NCI-H1092 treated with DMSO at 0.1 percent for 48 hours (cell line): ENCODE data around the gene PDIA2.
"Not testable (repeated sequence)": the region's sequence is repeated elsewhere in the genome, so short reads cannot be mapped to it uniquely, and the experiment has no call there.

ENCODE experiments used
- DNase-seq: peaks from one replicate; lab custom pipeline; 2025; lab: John Stamatoyannopoulos, UW

The PDIA2 gene

DNA sequence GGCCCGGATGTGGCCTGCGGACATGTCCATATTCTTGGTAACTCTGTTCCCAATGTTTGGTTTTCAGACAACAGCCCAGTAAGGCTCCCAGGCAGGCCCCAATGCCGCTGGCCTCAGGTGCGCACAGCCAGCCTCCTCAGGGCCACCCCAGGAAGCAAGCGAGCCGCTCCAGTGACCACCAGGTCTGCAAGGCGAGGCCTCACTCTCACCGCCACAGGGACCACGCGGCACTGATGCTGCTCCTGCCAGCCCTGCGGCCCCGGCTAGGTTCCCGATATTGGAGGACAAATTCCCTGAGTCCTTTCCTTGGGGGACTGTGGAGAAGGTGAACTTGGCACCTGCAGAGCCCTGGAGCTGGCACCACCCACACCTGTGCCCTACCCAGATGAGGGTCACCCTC lies 19.0 kb downstream of the PDIA2 start:
- DNase-seq: no peak

DNA sequence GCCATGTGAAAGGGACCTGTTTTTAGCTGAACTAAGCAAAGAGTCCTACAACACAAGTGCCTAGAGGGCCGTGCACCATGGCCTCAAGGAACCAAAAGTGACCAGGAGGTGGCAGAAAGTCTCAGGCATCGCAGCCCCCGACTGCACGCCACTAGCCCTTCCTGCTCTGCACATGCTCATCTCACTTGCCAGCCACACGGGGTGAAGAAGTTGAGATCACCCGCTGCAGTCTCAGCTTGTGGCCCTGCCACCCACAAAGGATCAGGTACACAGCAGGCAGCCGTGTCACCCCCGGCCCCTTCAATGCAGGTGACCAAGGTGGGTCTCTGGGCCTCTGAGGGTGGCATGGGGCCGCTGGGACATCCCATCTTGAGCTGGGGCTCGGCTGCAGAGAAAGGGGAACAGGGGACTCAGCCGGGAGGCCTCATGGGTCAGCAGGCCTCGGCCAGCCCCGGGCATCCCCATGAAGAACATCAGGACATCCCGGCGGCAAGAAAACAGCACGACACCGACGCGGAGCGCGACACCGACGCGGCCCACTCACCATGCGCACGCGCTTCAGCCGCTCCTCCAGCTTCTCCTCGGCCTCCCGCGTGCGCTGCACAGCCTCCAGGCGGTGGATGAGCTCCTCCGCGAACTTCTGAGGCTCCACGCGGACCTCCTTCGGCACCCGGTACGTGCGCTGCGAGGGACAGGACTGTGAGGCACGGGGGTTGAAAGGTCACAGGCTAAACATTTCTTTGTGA lies 21.0 kb downstream of the PDIA2 start:
- DNase-seq: no peak

DNA sequence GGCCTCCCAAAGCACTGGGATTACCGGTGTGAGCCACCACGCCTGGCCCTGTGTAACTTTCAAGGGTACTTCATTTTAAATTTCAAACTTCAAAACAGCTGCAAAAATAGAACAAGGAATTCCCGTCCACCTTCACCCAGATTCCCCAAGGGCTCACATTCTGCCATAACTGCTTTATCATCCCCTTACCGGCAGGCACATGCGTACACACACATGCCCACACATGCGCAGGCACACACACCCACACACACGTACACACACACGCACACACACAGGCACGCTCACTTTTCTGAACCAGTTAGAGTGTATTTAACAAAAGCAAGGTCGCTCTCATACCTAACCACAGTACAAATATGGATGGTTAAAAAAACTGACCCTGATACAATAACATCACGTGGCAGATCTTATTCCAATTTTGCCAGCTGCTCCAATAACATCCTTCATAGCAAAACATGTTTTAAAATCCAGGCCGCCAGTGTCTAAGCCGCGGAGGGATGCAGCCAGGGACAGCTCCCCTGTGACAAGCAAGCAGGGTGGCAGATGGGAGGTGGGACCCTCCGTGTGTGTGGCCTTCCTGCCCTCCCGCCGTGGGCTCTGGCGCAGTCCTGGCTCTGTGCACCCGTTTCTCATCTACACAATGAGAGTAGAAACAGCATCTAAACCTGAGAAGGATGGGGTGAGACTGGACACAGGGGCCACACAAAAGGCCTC lies 23.1 kb downstream of the PDIA2 start:
- no peak for DNase-seq

DNA sequence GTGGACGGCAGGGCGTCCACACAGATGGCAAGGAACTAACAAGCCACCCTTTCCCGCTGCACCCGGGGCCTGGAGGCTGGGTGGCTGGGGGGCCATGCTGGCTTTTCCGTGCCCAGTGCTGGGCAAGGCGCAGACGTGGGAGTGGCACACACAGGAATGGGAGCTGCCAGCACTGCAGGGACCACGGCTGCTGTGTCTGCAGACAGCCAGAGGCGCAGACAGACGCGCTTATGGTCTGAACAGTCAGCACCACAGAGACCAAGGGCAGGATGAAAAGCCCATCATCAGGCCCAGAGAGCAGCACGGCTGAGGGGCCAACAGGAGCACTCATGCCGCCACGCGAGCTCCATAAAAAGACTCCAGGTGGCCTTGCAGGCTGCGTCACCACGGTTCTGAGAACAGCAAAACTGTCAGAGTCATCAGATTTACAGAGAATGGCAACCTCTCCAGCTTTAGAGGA lies 24.0 kb downstream of the PDIA2 start:
- DNase-seq: peak; percentile 5

DNA sequence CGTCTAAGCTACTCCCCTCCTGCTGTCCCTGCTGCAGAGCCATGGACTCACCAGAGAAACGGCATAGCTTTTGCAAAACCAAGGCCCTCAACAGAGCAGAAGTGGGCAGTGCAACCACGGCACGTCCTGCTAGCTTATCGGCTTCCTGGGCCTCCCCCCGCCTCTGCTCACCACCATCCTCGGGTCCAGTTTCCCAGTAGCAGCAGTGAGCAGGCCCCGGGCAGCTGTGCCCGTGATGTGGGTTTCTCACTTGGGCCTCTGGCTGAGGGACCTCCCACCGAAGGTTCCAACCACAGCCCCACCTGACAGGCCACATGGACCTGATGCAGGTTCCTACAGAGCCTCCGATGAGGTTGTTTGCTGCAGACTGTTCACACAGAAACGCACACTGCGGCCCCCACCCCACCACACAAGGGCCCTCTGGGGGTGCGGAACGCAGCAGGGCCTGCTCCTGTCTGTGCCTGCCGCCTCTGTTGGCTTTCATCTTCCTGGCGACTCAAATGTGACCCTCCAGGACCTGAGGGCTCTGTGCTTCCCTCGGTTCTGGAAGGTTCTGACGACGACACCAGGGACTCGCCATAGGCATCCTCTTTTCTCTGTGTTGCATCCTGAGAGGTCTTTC lies 24.8 kb downstream of the PDIA2 start:
- DNase-seq: no peak

DNA sequence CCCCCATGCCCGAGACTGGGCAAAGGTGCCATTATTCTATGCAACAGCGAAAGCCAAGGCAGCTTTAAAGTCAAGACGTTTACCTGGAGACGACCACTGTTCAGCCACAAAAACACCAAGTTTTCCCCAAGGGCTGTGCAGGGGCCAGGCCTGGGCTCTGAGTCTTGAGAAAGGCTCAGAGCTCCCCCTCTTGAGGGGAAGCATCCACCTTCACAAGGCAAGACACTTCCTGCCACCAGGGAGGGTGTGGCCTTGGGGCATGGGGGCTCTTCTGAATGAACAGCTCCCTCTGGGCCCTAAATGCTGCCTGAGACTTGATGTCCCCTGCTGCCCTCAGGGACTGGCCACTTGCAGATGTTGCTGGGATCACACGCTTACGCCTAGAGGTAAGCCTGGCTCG lies 26.5 kb downstream of the PDIA2 start:
- no peak for DNase-seq

DNA sequence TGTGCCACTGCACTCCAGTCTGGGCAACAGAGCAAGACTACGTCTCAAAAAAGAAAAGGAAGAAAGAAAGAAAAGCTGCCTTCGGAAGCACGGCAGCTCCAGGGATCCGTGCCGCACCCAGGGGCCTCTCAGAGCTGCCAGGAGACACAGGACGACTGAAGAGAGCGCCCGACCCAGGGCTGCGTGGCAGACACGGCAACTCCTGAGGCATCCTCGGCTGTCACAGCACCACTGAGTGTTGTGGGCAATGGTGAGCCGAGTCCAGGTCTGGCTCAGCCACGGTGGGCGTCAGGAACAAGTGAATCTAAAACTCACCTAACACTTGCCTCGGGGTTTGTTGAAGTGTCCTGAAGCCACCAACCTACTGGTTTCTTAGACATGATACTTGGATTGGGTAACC lies 28.8 kb downstream of the PDIA2 start:
- no peak for DNase-seq

DNA sequence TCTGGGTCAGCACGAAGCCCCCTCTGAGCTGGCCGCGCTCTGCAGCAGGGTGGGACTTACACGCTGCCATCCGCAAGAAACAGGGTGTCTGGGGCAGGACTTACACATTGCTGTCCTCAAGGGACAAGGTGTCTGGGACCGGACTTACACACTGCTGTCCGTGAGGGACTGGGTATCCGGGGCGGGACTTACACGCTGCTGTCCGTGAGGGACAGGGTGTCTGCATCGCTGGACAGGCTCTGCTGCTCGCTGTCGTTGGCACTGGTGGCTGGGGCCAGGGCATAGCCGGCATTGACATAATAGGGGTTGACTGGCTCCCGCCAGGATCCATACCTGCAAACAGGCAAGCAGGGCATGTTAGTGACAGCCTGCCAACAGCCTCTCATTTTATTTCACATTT lies 31.4 kb downstream of the PDIA2 start:
- no peak for DNase-seq

DNA sequence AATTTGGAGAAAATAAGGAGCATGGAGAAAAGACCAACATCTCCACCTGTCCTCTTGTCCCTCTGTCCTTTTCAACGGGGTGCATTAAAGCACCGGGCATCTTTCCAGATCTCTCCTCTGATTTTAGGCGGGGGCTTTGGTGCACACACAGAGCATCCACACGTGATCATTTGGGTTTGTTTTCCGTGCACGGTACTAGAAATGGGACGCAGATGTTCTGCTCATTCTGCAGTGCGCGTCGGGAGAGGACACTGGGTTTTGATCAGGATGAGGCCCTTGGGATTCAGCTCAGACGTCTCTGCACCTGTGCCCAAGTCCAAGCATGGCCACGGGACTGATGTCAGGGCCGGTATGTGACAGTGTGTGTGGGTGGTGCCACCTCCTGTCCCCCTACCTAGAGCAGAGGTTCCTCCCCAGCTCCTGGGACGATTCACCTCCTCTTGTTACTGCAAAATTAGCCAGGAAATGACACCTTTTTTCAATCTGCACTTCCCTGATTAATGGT lies 31.9 kb downstream of the PDIA2 start:
- peak; percentile 87 for DNase-seq

DNA sequence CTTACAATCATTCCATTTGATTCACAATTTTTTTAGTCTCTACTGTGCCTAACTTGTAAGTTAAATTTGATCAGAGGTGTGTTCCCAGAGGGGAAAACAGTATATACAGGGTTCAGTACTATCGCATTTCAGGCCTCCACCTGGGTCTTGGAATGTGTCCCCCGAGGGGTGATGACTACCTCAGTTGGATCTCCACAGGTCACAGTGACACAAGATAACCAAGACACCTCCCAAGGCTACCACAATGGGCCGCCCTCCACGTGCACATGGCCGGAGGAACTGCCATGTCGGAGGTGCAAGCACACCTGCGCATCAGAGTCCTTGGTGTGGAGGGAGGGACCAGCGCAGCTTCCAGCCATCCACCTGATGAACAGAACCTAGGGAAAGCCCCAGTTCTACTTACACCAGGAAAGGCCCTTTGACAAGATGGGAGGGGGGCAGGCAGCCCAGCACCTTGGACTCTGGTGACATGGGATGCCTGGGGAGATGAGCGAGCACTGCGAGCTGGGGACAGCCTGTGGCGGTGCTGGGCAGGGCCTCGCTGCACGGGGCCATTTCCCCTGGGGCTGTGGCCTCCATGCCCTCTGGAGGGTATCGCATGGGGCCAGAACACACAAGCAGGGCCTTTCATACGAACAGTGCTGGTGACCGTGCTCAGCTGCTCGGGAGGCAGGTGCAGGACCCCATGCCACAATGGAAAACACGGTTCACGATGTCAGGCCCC lies 33.9 kb downstream of the PDIA2 start:
- DNase-seq: no peak

DNA sequence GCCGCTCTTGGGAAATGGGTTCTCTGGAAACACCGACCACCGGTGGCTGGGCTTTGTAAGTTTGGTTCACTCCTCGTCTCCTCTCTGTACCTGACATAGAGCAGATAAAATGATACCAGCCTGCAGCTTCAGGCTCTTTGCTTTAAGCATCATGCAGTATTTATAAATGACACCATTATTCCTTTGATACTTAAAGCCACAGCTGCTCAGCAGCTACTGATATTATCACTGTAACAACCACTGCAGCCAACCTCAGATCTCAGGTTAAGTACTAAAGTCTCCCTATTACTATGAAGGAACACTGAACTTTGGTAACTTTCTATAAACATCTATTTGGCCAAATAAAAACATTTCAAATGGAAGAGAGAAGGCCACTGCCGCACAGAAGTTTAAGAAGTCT lies 34.6 kb downstream of the PDIA2 start:
- DNase-seq: no peak

DNA sequence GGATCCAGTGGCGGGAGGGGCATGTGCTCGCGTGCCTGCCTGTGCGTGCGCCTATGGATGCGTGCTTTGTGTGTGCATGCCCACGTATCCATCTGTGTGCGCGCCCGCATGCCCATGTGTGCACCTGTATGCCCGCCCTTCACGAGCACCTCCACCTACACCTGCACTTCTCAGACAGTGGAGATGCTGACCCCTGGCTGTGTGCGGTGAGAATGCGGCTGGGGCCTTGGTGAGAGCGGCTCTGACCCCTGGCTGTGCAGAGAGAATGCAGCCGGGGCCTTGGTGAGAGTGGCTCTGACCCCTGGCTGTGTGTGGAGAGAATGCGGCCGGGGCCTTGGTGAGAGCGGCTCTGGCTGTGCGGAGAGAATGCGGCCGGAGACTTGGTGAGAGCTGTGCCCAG lies 35.7 kb downstream of the PDIA2 start:
- DNase-seq: no peak

DNA sequence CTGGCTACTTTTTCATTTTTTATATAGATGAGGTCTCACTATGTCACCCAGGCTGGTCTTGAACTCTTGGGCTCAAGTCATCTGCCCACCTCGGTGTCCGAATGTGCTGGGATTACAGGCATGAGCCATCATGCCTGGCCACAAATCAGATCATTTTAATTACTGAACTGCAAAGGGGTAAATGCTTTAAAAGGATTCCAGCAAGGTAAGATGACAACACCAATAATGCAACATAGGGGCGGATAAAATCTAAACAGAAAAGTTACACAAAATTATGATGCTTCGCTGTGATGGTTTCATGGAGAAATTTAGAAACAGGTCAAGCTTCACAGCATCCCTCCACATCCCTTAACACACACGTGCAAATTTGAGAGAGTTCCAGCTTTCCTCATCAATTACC lies 37.2 kb downstream of the PDIA2 start:
- DNase-seq: no peak

DNA sequence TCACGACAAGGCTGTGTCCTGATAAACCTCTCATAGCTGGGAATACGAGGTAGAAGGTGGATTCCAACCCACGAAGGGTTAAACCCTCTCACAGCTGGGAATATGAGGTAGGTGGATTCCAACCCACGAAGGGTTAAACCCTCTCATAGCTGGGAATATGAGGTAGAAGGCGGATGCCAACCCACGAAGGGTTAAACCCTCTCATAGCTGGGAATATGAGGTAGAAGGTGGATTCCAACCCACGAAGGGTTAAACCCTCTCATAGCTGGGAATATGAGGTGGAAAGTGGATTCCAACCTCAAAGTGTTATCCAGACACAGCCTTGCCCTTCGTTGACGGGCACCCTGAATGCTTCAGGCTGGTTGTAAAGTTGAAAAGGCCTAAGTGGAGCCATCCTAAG lies 38.6 kb downstream of the PDIA2 start:
- no peak for DNase-seq

DNA sequence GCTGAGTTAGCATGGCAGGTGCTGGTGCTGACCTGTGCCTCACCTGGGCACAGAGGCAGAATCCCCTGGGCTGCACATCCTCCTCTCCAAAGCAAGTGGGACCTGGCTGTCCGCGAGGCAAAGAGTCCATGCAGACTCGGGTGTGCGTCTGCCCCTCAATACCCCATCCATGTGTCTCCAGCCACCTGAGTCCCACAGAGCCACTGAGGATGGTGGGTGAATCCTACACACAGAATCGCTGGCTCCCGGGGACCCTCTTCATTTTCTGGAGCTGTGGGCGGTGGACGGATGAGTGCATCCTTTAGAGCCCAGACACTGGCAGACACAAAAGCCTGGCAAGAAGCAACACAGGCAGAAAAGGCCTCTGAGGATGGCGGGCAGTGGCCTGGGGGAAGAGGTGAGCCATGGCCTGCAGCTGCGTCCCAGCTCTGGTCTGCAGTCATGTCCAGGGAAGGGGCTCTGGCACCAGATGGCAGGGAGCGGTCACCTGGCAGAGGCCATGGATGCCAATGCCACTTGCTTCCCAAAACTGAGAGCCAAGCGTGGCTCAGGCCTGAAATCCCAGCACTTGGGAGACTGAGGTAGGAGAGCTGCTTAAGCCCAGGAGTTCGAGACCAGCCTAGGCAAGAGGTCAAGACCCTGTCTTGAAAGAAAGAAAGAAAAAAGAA lies 39.6 kb downstream of the PDIA2 start:
- DNase-seq: no peak

DNA sequence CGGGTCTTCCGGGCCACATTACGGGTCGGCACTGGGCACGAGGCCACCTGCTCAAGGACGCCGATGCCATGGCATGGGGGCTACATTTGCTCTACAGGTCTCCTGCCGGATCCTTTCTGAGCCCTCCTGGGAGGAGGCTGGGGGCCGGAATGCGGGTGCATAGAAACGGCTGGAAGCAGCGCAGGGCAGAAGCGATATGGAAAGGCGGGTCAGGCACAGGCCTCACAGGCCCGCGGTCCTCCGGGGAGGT lies 41.2 kb downstream of the PDIA2 start:
- no peak for DNase-seq

DNA sequence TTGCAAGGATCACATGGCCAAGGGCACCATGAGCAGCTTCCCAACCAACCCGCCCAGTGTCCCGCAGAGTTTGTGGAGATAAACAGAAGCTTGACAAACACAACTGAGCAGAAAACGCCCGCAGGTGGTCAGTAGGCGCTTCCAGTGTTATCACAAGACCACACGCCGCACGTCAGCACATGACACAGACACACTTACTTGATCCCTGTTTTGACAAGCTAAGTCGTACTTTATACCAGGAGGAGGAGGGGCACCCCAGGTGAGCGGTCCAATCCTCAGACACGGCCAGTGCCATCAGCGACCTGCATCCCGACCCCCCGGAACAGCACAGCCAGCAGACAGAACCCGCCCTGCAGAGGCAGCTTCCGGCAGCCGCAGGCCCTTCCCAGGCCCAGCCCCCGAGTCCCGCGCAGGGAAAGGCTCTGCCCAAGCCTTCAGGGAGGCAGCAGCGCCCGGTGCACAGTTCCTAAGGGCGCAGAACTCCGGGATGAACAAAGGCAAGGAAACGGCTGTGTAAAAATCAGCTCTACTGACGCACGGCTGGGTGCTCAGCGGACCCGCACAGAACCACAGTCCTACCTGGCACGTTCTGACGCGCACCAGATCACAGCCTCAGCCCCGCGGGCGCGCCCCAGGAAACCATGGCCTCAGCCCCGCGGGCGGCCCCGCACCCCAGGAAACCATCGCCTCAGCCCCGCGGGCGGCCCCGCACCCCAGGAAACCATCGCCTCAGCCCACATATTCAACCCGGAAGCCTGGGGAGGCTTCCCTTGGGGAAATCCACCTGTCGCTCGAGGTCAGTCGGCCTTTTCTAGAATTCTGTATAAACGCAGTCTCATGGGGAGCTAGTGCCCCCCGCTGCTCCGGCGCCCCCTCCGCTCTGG lies 41.7 kb downstream of the PDIA2 start:
- no peak for DNase-seq

DNA sequence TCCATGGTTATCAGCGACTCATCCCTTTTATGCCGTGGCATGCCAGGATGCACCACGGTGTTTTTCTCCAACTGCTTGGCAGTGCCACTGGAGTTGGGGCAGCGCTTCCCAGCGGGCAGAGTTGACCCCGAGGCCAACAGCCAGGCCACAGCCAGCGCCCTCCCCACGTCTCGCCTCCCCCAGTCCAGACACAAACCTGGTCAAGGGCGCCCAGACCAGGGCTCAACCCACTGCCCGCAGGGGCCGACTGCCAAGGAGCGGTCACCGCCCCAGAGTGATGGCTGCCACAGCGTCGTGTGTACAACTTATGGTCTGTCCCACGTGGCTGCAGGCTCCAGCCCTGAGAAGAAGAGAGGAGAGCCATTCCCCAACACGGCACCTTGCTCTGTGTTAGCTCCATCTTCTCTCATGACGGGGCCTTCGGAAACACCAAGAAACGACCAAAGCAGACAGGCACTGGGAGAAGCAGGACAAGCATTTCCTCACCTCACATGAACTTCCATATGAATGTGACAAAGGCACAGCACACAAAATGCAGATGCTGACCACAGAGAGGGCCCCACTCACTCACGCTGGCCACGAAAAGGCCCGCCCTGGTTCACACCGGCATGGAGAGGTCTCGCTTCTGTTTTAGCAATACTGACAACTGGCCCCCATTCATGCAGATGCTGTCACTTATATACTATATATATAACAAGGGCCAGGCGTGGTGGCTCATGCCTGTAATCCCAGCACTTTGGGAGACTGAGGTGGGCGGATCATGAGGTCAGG lies 42.6 kb downstream of the PDIA2 start:
- DNase-seq: no peak

DNA sequence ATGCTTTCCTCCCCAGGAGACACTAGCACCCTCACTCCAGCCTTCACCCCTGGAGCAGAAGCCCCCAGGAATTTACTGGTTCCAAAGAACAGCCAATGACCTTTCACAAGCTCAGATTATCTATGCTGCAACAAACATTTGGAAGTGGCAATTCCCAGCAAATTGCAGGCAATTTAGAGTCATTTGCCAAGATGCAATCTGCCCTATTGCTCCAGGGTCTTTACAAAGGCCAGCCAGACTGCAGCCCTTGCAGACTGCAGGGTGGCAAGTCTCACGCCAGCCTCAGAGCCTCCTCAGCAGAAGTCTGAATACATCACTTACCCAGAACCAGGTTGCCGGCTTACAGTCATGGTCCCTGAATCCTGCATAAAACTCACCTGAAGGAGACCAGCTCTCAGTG lies 47.8 kb downstream of the PDIA2 start:
- no peak for DNase-seq

DNA sequence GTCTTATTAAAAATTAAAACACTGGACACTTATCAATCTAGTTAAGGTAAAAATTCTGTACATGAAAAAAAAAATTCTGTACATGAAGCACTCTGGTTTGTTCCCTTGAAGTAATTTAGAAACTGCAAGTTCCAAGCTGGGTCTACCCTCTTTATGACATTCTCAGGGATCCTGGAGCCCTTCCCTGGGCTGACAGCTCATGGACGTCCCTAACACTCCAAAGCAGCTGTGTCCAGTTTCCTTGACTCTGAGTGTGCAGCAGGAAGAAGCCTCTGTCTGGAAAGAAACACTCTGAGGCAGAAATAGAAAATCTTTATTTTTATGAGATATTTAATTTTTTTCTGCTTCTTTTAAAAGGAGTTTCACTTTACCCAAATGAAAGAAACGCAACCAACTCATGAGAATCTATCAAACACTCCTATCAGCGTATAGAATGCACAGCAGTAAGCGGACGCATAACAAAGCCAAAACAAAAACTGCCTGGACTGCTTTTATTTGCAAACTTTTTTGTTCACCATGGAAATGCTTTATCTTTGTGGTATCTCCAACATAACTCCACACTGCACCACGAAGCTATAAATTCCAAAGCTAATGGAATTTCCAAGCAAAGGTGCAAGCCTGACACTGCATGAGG lies 48.3 kb downstream of the PDIA2 start:
- DNase-seq: not testable (repeated sequence)
